ENCODE data around the gene SAFB.

DNA sequence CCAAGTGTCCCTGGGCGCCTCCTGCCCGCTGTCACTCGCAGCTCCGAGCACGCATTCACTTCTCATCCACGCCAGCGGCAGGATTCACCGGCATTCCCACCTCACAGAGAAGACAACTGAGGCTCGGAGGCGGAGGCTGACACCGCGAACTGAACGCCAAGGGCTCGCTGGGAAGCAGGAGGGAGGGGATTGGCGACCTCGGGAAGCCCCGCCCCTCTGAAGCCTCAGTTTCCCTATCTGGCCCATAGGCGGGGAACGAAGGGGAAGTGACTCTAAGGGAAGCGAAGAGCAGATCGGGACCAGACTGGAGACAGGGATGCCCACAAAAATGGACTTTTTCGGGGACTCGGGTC, 57.2 kb downstream of the SAFB start:
- TF ChIP-seq SPI1 (IDR thresholded peaks at IDR 0.05; ENCODE audit: low read depth, low read length) (no peak), POLR2A (IDR thresholded peaks at IDR 0.05; ENCODE audit: low read depth, low read length) (no peak), TAF1 (IDR thresholded peaks at IDR 0.05; ENCODE audit: low read depth, low read length) (no peak), POLR2AphosphoS5 (IDR thresholded peaks at IDR 0.05; ENCODE audit: low read depth, low read length) (no peak), PAX5 (IDR thresholded peaks at IDR 0.05; ENCODE audit: insufficient read depth, low read length, severe bottlenecking) (no peak), POU2F2 (IDR thresholded peaks at IDR 0.05; ENCODE audit: low read depth, low read length) (no peak)

Data from GM12891 (cell line).